HG03558 (cell line): ENCODE measurements around the gene CNNM4.

ENCODE experiments used
- ATAC-seq: cut with Tn5 transposase; IDR thresholded peaks from one replicate; pipeline ENCODE4 v1.9.1; 2021; ENCODE audit warnings: moderate number of reproducible peaks; ENCODE audit not compliant: unreplicated experiment; ENCODE audit errors: extremely low read depth

CNNM4 gene

GRCh38 chr2:96808176-96808837 is 47.6 kb downstream of the CNNM4 start:
- no peak for ATAC-seq

- no peak for ATAC-seq
Observed at GRCh38 chr2:96809216-96809882, 48.6 kb downstream of the CNNM4 start.

GRCh38 chr2:96809951-96810782 is 49.5 kb downstream of the CNNM4 start:
- ATAC-seq, result no peak

GRCh38 chr2:96810783-96811192 is 50.1 kb downstream of the CNNM4 start:
- ATAC-seq, result no peak

- no peak for ATAC-seq
Observed at GRCh38 chr2:96811917-96812316, 51.2 kb downstream of the CNNM4 start.

GRCh38 chr2:96813656-96814055 is 53.0 kb downstream of the CNNM4 start:
- no peak for ATAC-seq

- peak; percentile 3 for ATAC-seq
Observed at GRCh38 chr2:96815326-96816126, 54.8 kb downstream of the CNNM4 start.

- peak; percentile 41 for ATAC-seq
Observed at GRCh38 chr2:96816127-96816835, 55.6 kb downstream of the CNNM4 start, which contains the start of gene CNNM3. Gene CNNM3 (plus strand): TSS chr2:96816268. CDS start chr2:96816278, 10 bp downstream.

GRCh38 chr2:96816836-96817702 is 56.4 kb downstream of the CNNM4 start:
- ATAC-seq, result peak; percentile 24

GRCh38 chr2:96817882-96818281 is 57.2 kb downstream of the CNNM4 start:
- no peak for ATAC-seq

GRCh38 chr2:96819128-96819875 is 58.6 kb downstream of the CNNM4 start:
- no peak for ATAC-seq

- ATAC-seq, result no peak
Observed at GRCh38 chr2:96819876-96820511, 59.3 kb downstream of the CNNM4 start.

- ATAC-seq, result no peak
Observed at GRCh38 chr2:96821113-96821675, 60.5 kb downstream of the CNNM4 start.

- no peak for ATAC-seq
Observed at GRCh38 chr2:96822786-96823185, 62.1 kb downstream of the CNNM4 start.

GRCh38 chr2:96823198-96823597 is 62.5 kb downstream of the CNNM4 start:
- no peak for ATAC-seq

GRCh38 chr2:96824079-96824870 is 63.6 kb downstream of the CNNM4 start:
- no peak for ATAC-seq
